HG03025 (cell line): Measurements from ENCODE around the gene EVC.
"Not testable (repeated sequence)": the region's sequence is repeated elsewhere in the genome, so short reads cannot be mapped to it uniquely, and the experiment has no call there.

Source experiments
- ATAC-seq: cut with Tn5 transposase; IDR thresholded peaks from one replicate; pipeline ENCODE4 v1.9.1; 2021; ENCODE audit warnings: mild to moderate bottlenecking, moderate library complexity; ENCODE audit not compliant: unreplicated experiment, low FRiP score

Gene EVC

GRCh38 chr4:5809216-5809776 is 98.3 kb downstream of the EVC start:
- no peak for ATAC-seq

- no peak for ATAC-seq
Observed at GRCh38 chr4:5810151-5810550, 99.2 kb downstream of the EVC start.

DNA sequence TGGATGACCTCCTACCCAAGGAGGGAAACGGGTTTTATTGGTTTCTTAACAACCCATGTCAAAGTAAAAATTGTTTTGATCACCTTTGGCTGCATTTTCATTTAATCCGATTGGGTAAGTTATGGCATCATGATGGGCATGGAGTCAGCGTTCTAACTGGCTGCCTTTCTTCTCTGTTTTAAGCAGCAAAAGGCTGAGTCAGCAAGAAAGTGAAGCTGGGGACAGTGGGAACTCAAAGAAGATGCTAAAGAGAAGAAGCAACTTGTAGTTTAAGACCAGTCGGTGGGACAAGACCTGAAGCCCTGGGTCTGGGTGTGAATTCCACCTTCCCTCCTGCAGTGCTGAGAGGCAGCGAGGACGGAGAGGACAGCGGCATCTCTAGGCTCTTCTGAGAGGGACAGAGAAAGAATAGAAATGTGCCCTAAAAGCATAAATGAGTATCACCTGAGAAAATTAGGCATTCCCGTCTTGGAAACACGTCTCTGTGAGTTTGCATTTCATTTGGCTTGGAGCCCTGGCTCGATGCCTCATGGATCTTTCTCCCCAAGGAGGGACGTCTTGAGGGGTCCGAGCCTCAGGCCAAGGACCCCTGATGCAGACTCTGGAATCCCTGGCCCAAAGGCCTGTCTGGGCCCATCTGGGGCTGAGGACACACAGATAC is 99.9 kb downstream of the EVC start:
- ATAC-seq = no peak

DNA sequence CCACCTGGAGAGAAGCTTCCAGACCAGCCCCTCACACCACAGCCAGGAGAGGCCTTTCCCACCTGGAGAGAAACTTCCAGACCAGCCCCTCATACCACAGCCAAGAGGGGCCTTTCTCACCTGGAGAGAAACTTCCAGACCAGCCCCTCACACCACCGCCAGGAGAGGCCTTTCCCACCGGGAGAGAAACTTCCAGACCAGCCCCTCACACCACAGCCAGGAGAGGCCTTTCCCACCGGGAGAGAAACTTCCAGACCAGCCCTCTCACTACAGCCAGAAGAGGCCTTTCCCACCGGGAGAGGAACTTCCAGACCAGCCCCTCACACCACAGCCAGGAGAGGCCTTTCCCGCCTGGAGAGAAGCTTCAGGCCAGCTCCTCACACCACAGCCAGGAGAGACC is 101.1 kb downstream of the EVC start:
- ATAC-seq = not testable (repeated sequence)

DNA sequence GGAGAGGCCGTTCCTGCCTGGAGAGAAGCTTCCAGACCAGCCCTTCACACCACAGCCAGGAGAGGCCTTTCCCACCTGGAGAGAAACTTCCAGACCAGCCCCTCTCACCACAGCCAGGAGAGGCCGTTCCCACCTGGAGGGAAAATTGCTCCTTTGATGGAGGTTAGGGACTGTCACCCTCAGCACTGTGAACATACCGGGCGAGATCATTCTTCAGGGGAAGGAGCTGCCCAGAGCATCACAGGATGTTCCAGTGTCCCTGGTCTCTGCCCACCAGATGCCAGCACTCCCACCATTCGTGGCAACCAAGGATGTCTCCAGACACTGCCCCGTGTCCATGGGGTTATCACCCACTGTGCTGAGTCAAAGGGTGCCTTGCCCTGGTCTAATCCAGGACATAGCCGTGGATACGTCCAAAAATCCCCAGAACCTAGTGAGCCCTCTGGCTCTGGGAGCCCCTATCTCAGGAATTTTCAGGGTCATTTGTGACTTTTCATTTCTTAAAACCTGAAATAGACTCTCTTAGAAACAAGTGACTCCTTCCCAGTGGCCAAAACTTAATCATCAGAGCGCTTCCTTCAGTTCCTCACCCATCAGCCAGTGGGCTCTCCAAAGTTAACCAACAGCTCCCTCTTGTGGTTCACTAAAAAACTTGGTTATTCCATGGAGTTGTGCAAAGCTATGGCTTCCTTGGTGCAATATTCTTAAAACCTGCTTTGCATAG is 101.7 kb downstream of the EVC start:
- no peak for ATAC-seq

GRCh38 chr4:5813882-5814255 is 102.9 kb downstream of the EVC start:
- ATAC-seq = no peak

DNA sequence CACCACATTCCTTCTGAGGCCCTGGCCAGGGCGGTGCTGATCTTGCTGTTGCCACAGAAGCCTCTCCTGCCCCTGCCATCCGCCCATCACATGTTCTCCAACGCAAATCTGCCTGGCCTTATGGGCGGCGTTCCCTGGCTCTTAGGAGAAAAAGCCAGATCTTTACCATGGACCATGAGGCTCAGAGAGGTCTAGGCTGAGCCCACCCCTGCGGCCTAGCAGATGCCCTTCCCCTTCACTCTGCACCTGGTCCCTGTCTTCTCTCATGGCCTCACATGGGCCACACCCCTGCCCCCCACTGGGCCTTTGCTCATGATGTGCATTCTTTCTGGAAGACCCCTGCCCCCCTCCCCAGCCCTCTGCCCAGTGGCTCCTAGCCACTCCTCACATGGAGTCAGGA is 103.4 kb downstream of the EVC start:
- ATAC-seq = no peak

- no peak for ATAC-seq
Observed at GRCh38 chr4:5815641-5816040, 104.6 kb downstream of the EVC start.

- no peak for ATAC-seq
Observed at GRCh38 chr4:5816101-5816500, 105.1 kb downstream of the EVC start.

DNA sequence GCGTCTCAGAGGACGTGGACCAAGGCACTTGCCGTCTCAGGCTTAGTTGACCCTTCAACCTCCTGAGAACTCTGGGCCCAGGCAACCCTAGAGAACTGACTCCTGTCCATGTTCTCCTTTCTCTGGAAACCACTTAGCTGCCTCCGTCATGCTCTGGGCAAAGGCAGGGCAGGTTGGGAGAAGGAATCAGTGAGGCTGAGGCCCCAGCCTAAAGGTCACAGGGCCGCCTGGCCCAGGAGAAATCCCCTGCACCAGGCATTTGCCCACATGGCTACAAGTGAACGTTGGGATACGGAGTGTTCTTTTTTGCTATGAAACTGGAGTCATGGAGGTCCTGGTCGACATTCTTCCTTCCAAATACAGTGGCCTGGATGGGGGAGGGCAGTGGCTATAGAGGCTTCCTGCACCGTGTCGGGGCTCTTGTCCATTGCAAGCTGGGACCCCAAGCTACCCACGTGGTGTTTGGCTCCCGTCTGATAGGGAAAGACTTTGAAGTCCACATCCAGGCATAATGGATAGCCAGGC is 105.9 kb downstream of the EVC start:
- no peak for ATAC-seq

DNA sequence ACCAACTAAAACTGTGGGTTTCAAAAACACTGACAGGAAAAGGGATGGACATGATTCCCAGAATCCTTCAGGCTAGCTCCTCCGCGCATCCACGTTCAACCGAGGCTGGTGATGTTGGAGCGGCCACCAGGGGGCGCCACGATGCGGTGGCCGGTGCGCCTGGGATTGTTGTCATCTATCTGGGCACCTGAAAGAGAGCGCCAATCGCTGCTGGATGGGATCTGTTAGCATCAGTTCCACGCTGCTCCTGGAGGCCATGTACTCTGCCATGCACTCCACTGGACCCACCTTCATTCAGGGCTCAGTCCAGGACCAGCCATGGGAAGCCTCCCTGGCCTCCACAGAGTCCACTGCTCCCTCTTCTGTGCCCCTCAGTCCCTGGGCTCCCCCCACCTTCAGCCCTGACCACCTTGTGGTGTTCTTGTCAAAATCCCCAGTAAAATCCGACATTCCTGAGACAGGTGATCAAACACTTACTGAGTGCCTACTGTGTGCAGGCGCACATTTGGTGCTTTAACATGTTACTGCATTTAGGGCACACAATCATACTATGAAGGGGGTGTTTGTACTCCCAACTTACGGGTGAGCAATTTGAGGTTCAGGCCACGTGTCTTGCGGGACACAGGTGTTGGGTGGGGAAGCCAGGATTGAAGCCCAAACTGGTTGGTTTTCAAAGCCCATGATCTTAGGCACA is 110.8 kb downstream of the EVC start:
- no peak for ATAC-seq

DNA sequence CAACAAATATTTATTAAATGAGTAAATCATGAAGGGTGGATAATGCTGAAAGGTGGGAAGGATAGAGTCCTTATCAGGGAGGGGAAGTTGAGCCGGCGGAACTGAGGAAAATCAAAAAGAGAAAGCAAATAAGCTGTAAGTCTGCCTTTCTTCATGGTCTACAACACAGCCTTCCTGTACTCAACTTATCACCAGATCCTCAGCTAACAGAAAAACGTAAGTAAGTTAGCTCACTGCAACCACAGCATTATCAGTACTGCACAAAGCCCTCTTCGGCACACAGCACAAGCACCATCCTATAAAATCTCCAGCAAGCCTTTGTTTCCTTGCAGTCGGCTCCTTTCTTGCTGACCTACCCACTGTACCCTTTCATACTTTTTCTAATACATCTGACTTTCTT is 111.6 kb downstream of the EVC start:
- ATAC-seq = no peak

- ATAC-seq = no peak
Observed at GRCh38 chr4:5823542-5824211, 112.7 kb downstream of the EVC start.

DNA sequence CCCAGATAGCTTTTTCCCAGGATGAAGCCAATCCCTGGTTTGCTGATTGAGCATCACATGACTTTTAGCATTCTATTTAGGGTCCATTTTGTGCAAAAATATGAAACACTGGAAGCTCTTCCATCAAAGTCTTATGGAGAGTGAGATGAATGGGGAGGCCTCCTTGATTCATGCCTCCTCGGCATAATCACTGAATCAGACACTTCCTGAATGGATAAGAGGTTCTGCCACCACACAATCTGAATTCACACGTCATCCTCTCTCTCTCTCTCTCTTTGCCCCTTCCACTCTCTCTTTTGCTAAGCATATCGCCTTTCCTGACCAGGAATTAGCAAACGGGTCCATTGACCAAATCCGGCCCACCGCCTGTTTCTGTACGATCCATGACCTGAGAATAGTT is 113.2 kb downstream of the EVC start:
- ATAC-seq = no peak

GRCh38 chr4:5824635-5825034 is 113.6 kb downstream of the EVC start:
- no peak for ATAC-seq

DNA sequence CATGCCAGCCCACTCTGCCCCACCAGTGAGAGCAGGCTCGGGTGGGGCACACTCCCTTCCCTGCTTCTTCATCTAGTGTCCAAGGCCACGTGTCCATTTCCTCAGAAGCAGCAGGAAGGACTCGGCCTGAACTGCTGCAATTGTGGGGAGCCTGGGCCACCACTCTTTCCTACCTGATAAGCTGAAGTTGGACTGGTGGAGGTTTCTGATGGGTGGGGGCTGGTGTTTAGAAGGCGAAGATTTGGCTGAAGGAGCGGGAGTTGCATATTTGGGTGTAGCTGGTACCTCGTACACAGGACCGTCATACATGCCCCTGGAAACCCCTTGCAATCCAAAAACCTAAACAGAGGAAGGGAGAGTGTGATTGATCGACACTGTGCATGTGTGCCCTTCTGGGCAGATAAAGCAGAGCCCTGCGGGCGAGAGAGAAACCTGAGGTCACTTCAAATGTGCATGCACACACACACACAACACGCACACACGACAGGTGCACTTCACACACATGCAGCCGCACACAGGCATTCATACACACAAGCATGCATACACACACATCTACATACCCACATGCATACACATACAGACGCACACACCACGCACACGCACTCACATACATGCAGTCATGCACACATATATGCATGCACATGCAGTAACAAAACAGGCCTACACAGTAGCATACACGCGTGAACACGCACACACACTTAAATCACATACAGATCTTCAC is 114.5 kb downstream of the EVC start:
- ATAC-seq = no peak

GRCh38 chr4:5826437-5827107 is 115.6 kb downstream of the EVC start:
- no peak for ATAC-seq

DNA sequence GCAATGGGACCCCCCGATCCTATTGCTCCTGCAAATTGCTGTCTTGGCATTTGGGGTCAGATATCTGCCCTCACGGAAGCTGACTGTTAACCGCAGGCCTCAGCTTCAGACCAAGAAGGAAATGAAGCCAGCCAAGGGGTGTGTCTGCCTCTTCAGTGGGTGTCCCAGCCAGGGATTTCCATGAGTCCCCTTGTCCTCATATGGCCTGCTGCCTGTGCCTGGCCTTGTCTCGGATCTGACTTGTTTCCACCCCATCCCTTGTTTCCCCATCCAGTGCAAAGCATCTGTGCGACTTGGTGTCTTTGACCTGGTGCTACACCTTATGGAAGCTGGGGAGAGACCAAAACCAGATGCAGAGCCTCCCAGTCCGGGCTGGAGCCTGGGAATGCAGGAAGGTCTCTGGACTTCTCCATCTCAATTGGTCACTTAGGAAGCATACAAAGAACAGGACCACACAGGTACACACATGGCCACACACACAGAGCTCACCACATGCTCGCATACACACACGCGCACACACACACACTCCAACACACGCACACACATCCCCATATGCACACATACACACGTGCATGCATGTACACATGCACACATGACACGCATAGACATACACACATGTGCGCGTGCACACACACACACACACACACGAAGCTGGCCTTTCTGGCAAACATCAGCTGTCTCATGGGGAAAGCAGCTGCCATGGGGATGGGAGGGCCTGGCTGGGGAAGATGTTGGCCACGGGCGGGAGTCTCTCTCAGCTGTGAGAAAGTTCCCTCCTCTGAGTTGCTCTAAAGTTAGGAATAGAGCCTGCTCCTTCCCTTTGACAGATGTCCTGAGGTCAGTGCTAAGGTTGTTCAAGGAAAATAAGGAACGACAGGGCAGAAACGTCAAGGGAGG is 116.4 kb downstream of the EVC start:
- no peak for ATAC-seq

GRCh38 chr4:5828005-5828391 is 117.0 kb downstream of the EVC start:
- no peak for ATAC-seq
